ENCODE data around the gene BNIP3.

Gene BNIP3

DNA sequence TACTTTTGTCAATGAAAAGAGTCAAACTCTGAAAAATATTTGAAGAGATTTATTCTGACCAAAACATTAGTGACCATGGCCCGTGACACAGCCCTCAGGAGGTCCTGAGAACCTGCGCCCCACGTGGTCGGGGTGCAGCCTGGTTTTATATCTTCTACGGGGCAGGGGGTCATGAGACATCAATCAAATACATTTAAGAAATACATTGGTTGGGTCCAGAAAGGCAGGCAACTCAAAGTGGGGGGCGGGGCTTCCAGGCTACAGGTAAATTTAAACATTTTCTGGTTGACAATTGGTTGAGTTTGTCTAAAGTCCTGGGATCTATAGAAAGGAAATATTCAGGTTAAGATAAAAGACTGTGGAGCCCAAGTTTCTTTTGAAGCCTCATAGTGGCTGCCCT, 34.8 kb upstream of the BNIP3 start:
- no peaks in the 10 kb centered on the region for H3K4me1 Mint-ChIP-seq
- TF ChIP-seq, protein P1, sequence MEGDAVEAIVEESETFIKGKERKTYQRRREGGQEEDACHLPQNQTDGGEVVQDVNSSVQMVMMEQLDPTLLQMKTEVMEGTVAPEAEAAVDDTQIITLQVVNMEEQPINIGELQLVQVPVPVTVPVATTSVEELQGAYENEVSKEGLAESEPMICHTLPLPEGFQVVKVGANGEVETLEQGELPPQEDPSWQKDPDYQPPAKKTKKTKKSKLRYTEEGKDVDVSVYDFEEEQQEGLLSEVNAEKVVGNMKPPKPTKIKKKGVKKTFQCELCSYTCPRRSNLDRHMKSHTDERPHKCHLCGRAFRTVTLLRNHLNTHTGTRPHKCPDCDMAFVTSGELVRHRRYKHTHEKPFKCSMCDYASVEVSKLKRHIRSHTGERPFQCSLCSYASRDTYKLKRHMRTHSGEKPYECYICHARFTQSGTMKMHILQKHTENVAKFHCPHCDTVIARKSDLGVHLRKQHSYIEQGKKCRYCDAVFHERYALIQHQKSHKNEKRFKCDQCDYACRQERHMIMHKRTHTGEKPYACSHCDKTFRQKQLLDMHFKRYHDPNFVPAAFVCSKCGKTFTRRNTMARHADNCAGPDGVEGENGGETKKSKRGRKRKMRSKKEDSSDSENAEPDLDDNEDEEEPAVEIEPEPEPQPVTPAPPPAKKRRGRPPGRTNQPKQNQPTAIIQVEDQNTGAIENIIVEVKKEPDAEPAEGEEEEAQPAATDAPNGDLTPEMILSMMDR (IDR thresholded peaks at IDR 0.05): no peak
- no peaks in the 10 kb centered on the region for H3K36me3 Mint-ChIP-seq (ENCODE audit: low read depth)
- H3K27me3 Mint-ChIP-seq (ENCODE audit: low read depth, poor library complexity): peaks cover 4% of the 10 kb centered on the region
- H3K9me3 Mint-ChIP-seq: no peaks in the 10 kb centered on the region
- H3K4me3 Mint-ChIP-seq: no peak overlapping the region
- no peak overlapping the region for H3K27ac Mint-ChIP-seq
- DNase-seq: no peak

DNA sequence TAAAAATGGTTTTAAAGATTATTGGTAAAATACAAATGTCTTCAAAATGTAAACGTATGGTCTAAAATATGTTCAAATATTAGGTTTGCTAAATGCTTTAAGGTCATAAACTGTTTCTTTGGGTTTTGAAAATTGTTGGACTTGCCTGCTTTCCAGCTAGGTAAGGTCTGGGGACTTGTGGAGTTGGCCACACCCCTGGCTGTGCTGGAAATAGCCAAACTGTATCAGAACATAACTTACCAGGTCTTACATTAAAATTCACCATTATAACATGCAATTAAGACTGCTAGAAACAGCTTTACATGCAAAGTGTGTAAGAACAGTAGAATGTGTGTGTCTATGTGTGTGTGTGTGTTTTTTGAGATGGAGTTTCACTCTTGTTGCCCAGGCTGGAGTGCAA, 29.7 kb upstream of the BNIP3 start:
- DNase-seq: no peak
- Mint-ChIP-seq H3K4me1 (no peaks in the 10 kb centered on the region), H3K36me3 (ENCODE audit: low read depth) (no peaks in the 10 kb centered on the region), H3K27ac (no peak overlapping the region), H3K27me3 (ENCODE audit: low read depth, poor library complexity) (peaks cover 7% of the 10 kb centered on the region), H3K4me3 (no peak overlapping the region), H3K9me3 (no peaks in the 10 kb centered on the region)
- TF ChIP-seq, protein P1 (IDR thresholded peaks at IDR 0.05): no peak

GRCh38 chr10:132011024-132011423, 29.3 kb upstream of the BNIP3 start:
- TF ChIP-seq, protein P1 (IDR thresholded peaks at IDR 0.05): no peak

GRCh38 chr10:132010483-132010882, 28.8 kb upstream of the BNIP3 start:
- H3K4me1 Mint-ChIP-seq: no peaks in the 10 kb centered on the region
- peaks cover 5% of the 10 kb centered on the region for H3K27me3 Mint-ChIP-seq (ENCODE audit: low read depth, poor library complexity)
- H3K36me3 Mint-ChIP-seq (ENCODE audit: low read depth): no peaks in the 10 kb centered on the region
- DNase-seq: no peak
- no peak overlapping the region for H3K27ac Mint-ChIP-seq
- no peak overlapping the region for H3K4me3 Mint-ChIP-seq
- TF ChIP-seq, protein P1 (IDR thresholded peaks at IDR 0.05): no peak
- H3K9me3 Mint-ChIP-seq: peaks cover 5% of the 10 kb centered on the region

More at GRCh38 chr10:132011024-132011423, 29.3 kb upstream of the BNIP3 start:
- no peak overlapping the region for H3K27ac Mint-ChIP-seq
- H3K27me3 Mint-ChIP-seq (ENCODE audit: low read depth, poor library complexity): peaks cover 7% of the 10 kb centered on the region
- H3K9me3 Mint-ChIP-seq: no peaks in the 10 kb centered on the region
- no peaks in the 10 kb centered on the region for H3K36me3 Mint-ChIP-seq (ENCODE audit: low read depth)
- H3K4me3 Mint-ChIP-seq: no peak overlapping the region
- H3K4me1 Mint-ChIP-seq: no peaks in the 10 kb centered on the region
- no peak for DNase-seq

DNA sequence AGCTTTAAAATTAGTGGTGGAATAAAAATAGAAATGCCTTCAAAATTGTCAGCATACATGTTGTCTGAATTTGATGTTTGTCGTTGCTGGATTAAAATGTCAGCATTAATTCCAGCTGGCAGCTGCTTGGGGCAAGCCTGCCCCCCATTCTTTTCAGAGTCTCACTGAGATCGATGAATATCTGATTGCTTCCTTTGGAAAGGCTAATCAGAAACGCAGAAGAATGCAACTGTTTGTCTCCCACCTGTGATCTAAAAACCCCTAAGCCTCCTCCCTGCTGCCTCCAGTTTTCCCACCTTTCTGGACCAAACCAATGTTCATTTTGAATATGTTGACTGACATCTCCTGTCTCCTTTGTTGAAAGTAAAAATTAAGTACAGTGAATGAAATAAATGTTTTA, 27.9 kb upstream of the BNIP3 start:
- Mint-ChIP-seq H3K27me3 (ENCODE audit: low read depth, poor library complexity) (peaks cover 9% of the 10 kb centered on the region), H3K27ac (no peak overlapping the region), H3K4me3 (no peak overlapping the region), H3K4me1 (peaks cover 2% of the 10 kb centered on the region), H3K9me3 (peaks cover 13% of the 10 kb centered on the region), H3K36me3 (ENCODE audit: low read depth) (no peaks in the 10 kb centered on the region)
- TF ChIP-seq, protein P1 (IDR thresholded peaks at IDR 0.05): no peak
- DNase-seq: no peak

DNA sequence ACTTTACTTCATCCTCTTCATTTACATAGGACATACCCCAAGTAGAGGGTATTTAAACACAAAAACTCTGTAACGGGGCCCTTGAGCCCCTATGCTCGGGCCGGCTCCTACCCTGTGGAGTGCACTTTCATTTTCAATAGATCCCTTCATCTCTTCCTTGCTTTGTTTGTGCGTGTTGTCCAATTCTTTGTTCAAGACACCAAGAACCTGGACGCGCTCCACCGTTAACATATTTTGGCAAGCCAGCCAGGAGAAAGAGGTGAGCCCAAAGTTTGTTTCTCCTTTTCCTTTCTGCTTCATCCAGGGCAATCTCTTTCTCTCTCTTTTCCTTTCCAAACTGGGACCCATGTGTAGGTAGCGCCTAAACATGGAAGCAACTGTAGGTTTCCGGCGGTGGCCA, 26.0 kb upstream of the BNIP3 start:
- Mint-ChIP-seq H3K4me1 (peaks cover 13% of the 10 kb centered on the region), H3K27ac (no peak overlapping the region), H3K9me3 (peaks cover 13% of the 10 kb centered on the region), H3K27me3 (ENCODE audit: low read depth, poor library complexity) (peaks cover 9% of the 10 kb centered on the region), H3K36me3 (ENCODE audit: low read depth) (no peaks in the 10 kb centered on the region), H3K4me3 (no peak overlapping the region)
- DNase-seq: no peak
- TF ChIP-seq, protein P1 (IDR thresholded peaks at IDR 0.05): no peak

Data from nephron progenitor cell (in vitro differentiated cells).